Left kidney (tissue), 2 donors: ENCODE data around the gene TMA7. TPM values are rescaled to one million over a fixed set of nuclear protein-coding genes. Genes with fewer than 3 reads are reported as not detected.
A peak's percentile ranks its signal among the peaks of the same experiment; 100 is the strongest.

Experiments used
- DNase-seq: peaks from one replicate; pipeline ENCODE4 v3.0.0-alpha.2; 2013
- polyA plus RNA-seq: library from polyadenylated mRNA; unstranded; fragments of 120-200 nt; gene quantifications from one replicate; pipeline ENCODE4 v1.2.1, GENCODE V29; 2013; ENCODE audit not compliant: insufficient read length

The TMA7 gene
- polyA plus RNA-seq, 1 donor = 240 TPM

- DNase-seq = no peak
Observed at GRCh38 chr3:48419597-48419996, 20.5 kb upstream of the TMA7 start.

- DNase-seq = no peak
Observed at GRCh38 chr3:48420561-48420960, 19.5 kb upstream of the TMA7 start.

- DNase-seq = no peak
Observed at GRCh38 chr3:48422272-48422671, 17.8 kb upstream of the TMA7 start.

- DNase-seq = no peak
Observed at GRCh38 chr3:48422681-48423080, 17.4 kb upstream of the TMA7 start.

- DNase-seq = no peak
Observed at GRCh38 chr3:48423241-48423882, 16.7 kb upstream of the TMA7 start.

- no peak for DNase-seq
Observed at GRCh38 chr3:48423883-48424695, 16.0 kb upstream of the TMA7 start.

- DNase-seq = no peak
Observed at GRCh38 chr3:48425281-48425812, 14.7 kb upstream of the TMA7 start.

- no peak for DNase-seq
Observed at GRCh38 chr3:48426401-48426909, 13.6 kb upstream of the TMA7 start.

GRCh38 chr3:48426944-48427629 is 13.0 kb upstream of the TMA7 start:
- DNase-seq = no peak

- DNase-seq = no peak
Observed at GRCh38 chr3:48427630-48427962, 12.5 kb upstream of the TMA7 start.

- no peak for DNase-seq
Observed at GRCh38 chr3:48428088-48428571, 11.9 kb upstream of the TMA7 start.

GRCh38 chr3:48428572-48429316 is 11.3 kb upstream of the TMA7 start:
- DNase-seq = peak; percentile 71

GRCh38 chr3:48429317-48429959 is 10.6 kb upstream of the TMA7 start:
- DNase-seq = no peak

- DNase-seq = peak; percentile 90
Observed at GRCh38 chr3:48429960-48430707, 9.9 kb upstream of the TMA7 start, which contains the start of gene PLXNB1. Gene PLXNB1 (minus strand): TSS chr3:48430086. CDS start chr3:48424611, 5,475 bp downstream.

GRCh38 chr3:48430708-48431101 is 9.4 kb upstream of the TMA7 start:
- no peak for DNase-seq

- no peak for DNase-seq
Observed at GRCh38 chr3:48431224-48432029, 8.6 kb upstream of the TMA7 start.

- no peak for DNase-seq
Observed at GRCh38 chr3:48432411-48433371, 7.4 kb upstream of the TMA7 start.

- DNase-seq = no peak
Observed at GRCh38 chr3:48433472-48434118, 6.5 kb upstream of the TMA7 start.
